Body of pancreas (tissue), 4 donors: ENCODE results near the gene EIF4G2. TPM values are rescaled to one million over a fixed set of nuclear protein-coding genes. Genes with fewer than 3 reads are reported as not detected.
A peak's percentile ranks its signal among the peaks of the same experiment; 100 is the strongest.

Experiments
- ATAC-seq: fragments of 150-250 bp; one replicate; pipeline ENCODE4 v1.9.1; 2016
- DNase-seq, 4 donors: peaks; one replicate each; pipeline ENCODE4 v3.0.0-alpha.2; 2019
- H3K27ac ChIP-seq, 4 donors: fragments of 200-600 bp; sonication (generic); 1 replicate in 3 of 4; 2 replicates in 1 of 4; pipeline versions ENCODE4 v1.5.1 to v1.6.1; 2016 to 2019; ENCODE audit warnings: mild to moderate bottlenecking in 1 of 4, mixed read lengths in 1 of 4, moderate library complexity in 1 of 4
- H3K27me3 ChIP-seq, 2 donors: fragments of 200-600 bp; sonication (generic); one replicate each; pipeline ENCODE4 v1.6.0; 2016; ENCODE audit warnings: mild to moderate bottlenecking in 1 of 2
- H3K36me3 ChIP-seq, 2 donors: fragments of 200-600 bp; sonication (generic); replicated peaks in 1 of 2; 2 replicates each; pipeline ENCODE4 v1.5.1; 2016; ENCODE audit warnings: low read depth in 2 of 2; ENCODE audit not compliant: insufficient read depth in 1 of 2
- H3K4me1 ChIP-seq: fragments of 200-600 bp; sonication (generic); one replicate; pipeline ENCODE4 v1.6.0; 2016
- H3K4me3 ChIP-seq, 2 donors: fragments of 200-600 bp; sonication (generic); 1 replicate in 1 of 2; 2 replicates in 1 of 2; pipeline ENCODE4 v1.5.1; 2016 to 2019
- H3K9me3 ChIP-seq, 3 donors: fragments of 200-600 bp; sonication (generic); 1 replicate in 2 of 3; 2 replicates in 1 of 3; pipeline ENCODE4 v1.5.1; 2016
- POLR2A ChIP-seq, 3 donors: fragments of 450-650 bp; IDR thresholded peaks; one replicate each; pipeline ENCODE4 v1.6.1; 2016; ENCODE audit warnings: antibody characterized with exemption in 3 of 3, mild to moderate bottlenecking in 2 of 3
- WGBS, 2 donors: methylation state at CpG; one replicate each; pipeline ENCODE4 v1.1.5; 2017; 5-methylcytosine and 5-hydroxymethylcytosine counted together
- intact Hi-C: fragments of 100-400 bp; cut with DNase I; formaldehyde crosslinking; loops from one replicate; pipeline ENCODE4 v1.15.1; 2023
- total RNA-seq, 2 donors: library from RNA; depleted of rRNA; stranded (reverse); fragments of >200 nt; gene quantifications; one replicate each; pipeline ENCODE4 v1.1.0, GENCODE V29; 2016
- TF ChIP-seq, protein P1 (sequence below), 7 experiments: fragments of 450-650 bp in 4 of 7; fragments of 200-600 bp in 3 of 7; sonication (generic) in 3 of 7; IDR thresholded peaks; one replicate each; pipeline ENCODE4 v1.5.1; 2016 to 2019; ENCODE audit warnings: antibody characterized with exemption in 7 of 7

Gene EIF4G2
- total RNA-seq, 2 donors from 2014 or later: 223 to 230 TPM

GRCh38 chr11:10856689-10857458, 48.1 kb upstream of the EIF4G2 start:
- TF ChIP-seq, protein P1, sequence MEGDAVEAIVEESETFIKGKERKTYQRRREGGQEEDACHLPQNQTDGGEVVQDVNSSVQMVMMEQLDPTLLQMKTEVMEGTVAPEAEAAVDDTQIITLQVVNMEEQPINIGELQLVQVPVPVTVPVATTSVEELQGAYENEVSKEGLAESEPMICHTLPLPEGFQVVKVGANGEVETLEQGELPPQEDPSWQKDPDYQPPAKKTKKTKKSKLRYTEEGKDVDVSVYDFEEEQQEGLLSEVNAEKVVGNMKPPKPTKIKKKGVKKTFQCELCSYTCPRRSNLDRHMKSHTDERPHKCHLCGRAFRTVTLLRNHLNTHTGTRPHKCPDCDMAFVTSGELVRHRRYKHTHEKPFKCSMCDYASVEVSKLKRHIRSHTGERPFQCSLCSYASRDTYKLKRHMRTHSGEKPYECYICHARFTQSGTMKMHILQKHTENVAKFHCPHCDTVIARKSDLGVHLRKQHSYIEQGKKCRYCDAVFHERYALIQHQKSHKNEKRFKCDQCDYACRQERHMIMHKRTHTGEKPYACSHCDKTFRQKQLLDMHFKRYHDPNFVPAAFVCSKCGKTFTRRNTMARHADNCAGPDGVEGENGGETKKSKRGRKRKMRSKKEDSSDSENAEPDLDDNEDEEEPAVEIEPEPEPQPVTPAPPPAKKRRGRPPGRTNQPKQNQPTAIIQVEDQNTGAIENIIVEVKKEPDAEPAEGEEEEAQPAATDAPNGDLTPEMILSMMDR (IDR thresholded peaks at IDR 0.05): no peak
- TF ChIP-seq POLR2A (IDR thresholded peaks at IDR 0.05): no peak
- Histone ChIP-seq H3K27ac (peak overlapping the region; percentile 89 to 97 (median 94)), H3K36me3 (peaks cover 4 to 10% of the 10 kb centered on the region in 2 donors), H3K9me3 (no peaks in the 10 kb centered on the region), H3K27me3 (no peaks in the 10 kb centered on the region), H3K4me1 (peaks cover 22% of the 10 kb centered on the region), H3K4me3 (peak overlapping the region; percentile 64 to 91)
- DNase-seq: peak in 3 of 4 donors; percentile 37 to 50 (median 38)
- intact Hi-C loops: no loop called here
- 2% methylated on average over 17 of the region's 17 CpGs for WGBS, 2 donors
- peak; percentile 10 for ATAC-seq

DNA sequence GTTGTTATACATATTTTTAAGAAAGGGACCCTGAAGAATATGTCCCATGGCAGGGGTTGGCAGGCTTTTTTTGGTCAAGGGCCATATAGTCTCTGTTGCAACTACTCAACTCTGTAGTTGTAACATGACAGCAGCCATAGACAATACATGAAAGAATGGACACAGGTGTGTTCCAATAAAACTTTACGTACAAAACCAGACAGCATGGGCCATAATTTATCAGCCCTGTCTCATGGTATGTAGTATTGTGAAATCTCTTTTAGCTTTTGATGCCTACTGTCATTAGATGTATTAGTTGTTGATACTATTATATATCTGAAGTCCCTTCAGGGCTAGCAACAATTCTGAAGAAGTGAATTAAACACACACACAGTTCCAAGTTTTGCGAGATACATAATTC, 46.6 kb upstream of the EIF4G2 start:
- no peak for DNase-seq
- intact Hi-C loops: no loop called here
- H3K4me1 ChIP-seq: peaks cover 19% of the 10 kb centered on the region
- no peak overlapping the region for H3K27ac ChIP-seq
- no peak overlapping the region for H3K4me3 ChIP-seq
- TF ChIP-seq, protein P1 (IDR thresholded peaks at IDR 0.05): no peak
- no peak for TF ChIP-seq POLR2A (IDR thresholded peaks at IDR 0.05)
- ATAC-seq: no peak
- no peaks in the 10 kb centered on the region for H3K27me3 ChIP-seq
- WGBS, 2 donors: 90 to 97% methylated on average over 2 of the region's 2 CpGs
- H3K9me3 ChIP-seq: no peaks in the 10 kb centered on the region
- peaks cover 4 to 10% of the 10 kb centered on the region in 2 donors for H3K36me3 ChIP-seq

- Histone ChIP-seq H3K27ac (no peak overlapping the region), H3K4me3 (no peak overlapping the region), H3K27me3 (no peaks in the 10 kb centered on the region), H3K36me3 (no peaks in the 10 kb centered on the region), H3K4me1 (peaks cover 5% of the 10 kb centered on the region), H3K9me3 (no peaks in the 10 kb centered on the region)
- WGBS, 2 donors: 86% methylated on average over 3 of the region's 3 CpGs
- intact Hi-C loops: no loop called here
- DNase-seq (no peak), ATAC-seq (no peak)
- TF ChIP-seq, protein P1 (IDR thresholded peaks at IDR 0.05): no peak
- no peak for TF ChIP-seq POLR2A (IDR thresholded peaks at IDR 0.05)
Measured at GRCh38 chr11:10847960-10848860, 39.5 kb upstream of the EIF4G2 start.

DNA sequence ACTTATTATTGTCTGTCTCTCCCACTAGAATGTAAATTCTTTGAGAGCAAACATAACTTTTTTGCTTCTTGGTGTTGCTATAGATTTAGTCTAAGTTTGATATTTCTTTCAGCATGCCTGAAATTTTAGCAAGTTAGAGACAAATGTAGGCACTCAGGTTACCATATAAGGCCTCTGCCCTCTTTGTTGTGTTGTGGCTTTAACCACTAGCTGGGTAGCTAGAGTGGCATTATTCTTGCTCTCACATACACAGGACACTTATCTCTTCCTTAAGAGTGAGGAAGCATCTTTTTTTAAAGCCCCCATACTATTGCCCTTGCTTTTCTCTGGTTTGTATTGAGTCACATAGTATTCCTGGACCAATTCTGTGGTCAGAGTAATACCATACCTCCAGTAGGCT, 37.9 kb upstream of the EIF4G2 start:
- Histone ChIP-seq H3K9me3 (no peaks in the 10 kb centered on the region), H3K27me3 (no peaks in the 10 kb centered on the region), H3K4me1 (peaks cover 15% of the 10 kb centered on the region), H3K27ac (no peak overlapping the region), H3K36me3 (no peaks in the 10 kb centered on the region), H3K4me3 (no peak overlapping the region)
- DNase-seq (no peak), ATAC-seq (no peak)
- intact Hi-C loops: no loop called here
- TF ChIP-seq, protein P1 (IDR thresholded peaks at IDR 0.05): no peak
- TF ChIP-seq POLR2A (IDR thresholded peaks at IDR 0.05): no peak
